Cerebellar nuclear complex (tissue), 1 donor: ENCODE data around the gene PSMD2.
"Not testable (repeated sequence)": the region's sequence is repeated elsewhere in the genome, so short reads cannot be mapped to it uniquely, and the experiment has no call there.

Source experiments
- DNase-seq, 2 experiments: peaks; one replicate each; lab custom pipeline; 2025; lab: John Stamatoyannopoulos, UW

PSMD2 gene

DNA sequence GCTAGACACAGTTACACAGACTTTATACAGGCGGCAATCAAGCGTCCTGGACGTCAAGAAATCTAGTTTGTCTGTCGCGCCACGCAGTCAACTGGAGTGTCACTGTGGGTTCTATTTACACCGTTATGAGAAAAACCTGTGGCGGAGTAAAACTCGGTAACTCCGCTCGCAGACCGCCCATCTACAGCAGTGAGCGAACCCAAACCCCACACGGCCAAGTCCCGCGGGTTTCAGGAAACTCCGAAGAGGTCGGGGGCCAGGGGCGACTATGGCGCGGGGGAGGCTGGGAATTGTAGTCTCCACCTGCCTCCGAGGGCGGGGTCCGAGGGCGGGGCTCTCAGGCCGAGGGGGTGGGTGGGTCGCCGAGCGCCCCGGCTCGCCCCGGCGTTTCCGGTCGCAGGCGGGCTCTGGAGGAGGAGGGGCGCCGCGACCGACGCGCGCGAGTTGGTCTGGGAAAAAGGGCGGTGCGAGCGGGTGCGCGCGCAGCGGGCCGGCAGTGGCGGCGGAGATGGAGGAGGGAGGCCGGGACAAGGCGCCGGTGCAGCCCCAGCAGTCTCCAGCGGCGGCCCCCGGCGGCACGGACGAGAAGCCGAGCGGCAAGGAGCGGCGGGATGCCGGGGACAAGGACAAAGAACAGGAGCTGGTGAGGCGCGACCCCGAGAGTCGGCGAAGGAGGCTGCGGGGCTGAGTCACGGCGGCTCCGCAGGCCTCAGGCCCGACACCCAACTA is at the start of gene PSMD2:
TSS of gene PSMD2 (plus strand) at position 483 of the 729 bp plus-strand sequence. CDS start at position 509, 26 bp downstream.
- DNase-seq: peak; percentile 77 to 87

DNA sequence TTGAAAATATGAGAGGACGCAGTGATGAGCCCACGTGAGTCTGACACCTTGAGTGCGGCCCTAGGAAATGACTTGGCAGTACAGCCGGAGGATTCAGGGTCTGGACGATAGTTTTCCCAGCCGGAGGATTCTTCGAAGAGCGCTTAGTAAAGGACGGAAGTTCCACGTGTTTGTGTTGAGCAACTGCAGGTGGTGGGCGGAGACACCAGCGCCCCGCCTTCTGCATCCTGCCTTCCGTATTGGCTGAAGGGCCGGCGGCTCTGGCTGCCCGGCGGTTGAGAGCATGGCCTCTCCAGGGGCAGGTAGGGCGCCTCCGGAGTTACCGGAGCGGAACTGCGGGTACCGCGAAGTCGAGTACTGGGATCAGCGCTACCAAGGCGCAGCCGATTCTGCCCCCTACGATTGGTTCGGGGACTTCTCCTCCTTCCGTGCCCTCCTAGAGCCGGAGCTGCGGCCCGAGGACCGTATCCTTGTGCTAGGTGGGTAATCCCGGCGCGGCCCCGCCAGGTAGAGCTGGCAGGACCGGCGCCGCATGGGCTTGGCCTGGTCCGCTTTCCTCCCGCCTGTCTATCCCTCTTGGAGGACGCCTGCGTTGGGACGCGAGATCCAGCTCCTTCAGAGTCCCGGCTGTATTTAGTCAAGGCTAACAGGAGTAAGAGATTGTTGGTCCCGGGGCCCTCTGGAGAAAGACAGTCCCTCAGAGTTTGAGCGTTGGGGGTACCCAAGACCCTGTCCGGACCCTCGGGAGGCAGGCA is 49.5 kb upstream of the PSMD2 start, which contains the start of gene EEF1AKMT4:
TSS of gene EEF1AKMT4 (plus strand) at position 261 of the 755 bp plus-strand sequence. CDS start at position 284, 23 bp downstream.
- DNase-seq: peak; percentile 70 to 84

DNA sequence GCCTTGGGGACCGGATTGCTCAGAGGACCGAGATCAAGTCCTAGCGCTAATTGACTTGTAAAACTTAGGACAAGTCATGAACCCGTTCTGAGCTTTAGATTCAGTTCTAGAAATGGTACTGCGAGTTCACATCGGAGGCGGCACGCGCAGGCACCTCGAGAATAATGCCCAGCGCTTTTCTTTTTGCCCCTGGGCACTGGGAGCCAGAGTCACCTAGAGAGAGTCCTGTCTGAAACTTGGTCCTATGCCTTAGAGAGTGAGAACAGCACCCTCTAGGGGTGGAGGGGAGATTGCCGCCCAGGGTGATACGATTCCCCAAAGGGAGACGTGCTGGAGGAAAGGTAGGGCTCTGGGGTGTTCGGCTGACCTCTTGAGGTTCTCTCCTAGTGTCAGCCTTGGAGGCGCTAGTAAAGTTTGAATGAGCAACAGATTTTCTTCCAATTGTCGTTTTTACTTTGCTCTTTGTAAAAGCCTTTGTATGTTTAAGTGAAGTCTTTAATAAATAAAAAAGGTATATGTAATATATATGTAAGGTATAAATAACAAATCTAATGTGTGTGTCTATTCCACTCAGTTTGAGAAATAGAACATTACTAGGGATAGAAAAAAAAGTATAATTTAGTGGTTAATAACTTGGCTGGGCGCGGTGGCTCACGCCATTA is 48.7 kb upstream of the PSMD2 start:
- DNase-seq: peak in 1 of 2 experiments; percentile 15

DNA sequence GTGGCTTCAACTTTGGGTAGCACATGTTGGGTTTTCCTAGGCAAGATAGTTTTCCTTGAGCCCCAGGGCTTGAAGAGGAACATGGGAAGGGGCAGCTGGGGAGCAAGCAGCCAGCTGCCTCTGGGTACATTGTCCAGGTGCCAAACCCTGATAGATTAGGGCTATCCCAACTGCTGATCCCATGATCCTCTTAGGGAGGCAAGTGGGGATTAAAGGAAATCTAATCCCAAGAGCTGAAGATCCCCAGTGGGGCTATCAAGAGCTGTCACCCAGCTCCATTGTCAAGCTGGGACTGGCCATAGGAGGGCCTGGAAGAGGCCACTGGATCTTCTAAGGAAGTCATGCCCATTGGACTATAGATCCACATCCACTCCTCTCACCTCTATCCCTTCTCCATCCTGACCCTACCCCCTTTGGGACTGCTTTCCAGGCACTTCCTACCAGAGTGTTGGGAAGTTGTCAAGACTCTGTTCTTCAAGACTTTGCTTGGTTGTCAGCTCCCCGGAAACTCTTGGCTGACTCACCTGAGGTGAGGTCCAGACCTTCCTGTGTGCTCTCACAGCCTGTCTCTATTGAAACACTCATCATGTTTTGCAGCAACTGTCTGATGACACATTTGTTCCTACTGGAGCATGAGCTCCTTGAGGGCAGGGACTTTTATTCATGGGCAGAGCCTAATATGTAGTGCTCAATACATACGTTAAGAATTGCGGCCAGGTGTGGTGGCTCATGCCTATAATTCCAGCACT is 43.6 kb upstream of the PSMD2 start:
- no peak for DNase-seq

DNA sequence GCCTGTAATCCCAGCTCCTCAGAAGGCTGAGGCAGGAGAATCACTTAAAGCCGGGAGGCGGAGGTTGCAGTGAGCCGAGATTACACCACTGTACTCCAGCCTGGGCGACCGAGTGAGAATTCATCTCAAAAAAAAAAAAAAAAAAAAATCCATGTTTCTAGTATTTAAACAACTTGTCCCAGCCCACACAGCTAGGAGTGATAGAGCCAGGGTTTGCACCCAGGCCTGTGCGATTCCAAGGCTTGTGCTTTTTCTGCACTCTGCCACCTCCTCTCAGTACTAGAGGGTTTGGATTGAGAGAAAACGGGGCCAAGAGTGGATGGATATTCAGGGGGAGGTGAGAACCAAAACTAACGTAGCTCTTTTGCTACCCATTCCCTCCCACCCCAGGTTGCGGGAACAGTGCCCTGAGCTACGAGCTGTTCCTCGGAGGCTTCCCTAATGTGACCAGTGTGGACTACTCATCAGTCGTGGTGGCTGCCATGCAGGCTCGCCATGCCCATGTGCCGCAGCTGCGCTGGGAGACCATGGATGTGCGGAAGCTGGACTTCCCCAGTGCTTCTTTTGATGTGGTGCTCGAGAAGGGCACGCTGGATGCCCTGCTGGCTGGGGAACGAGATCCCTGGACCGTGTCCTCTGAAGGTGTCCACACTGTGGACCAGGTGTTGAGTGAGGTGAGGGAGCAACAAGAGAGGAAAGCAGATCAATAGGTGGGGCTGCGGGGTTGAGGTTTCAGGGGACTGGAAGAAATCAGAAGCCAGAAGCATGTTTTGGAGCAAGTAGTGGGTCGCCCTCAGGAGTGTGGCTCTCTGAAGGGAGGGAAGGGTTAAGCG is 41.7 kb upstream of the PSMD2 start:
- no peak for DNase-seq

DNA sequence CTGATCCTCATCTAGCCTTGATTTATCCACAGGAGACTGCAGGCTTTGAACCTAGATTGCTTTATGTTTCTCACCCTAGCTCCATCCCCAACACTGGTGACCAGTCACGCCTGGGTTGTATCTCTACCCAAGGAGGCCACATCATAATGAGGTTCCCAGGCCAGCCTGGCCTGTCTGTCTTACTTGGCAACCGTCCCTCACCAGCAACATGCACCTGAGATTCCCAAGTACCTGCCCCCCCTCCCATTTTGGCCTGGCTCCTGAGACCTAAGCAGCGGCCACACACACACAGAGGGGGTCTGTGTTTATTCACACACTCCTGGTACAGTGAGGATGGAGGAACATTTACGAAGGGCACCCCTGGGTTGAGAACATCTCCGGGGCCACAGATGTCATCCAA is 40.1 kb upstream of the PSMD2 start:
- no peak for DNase-seq

DNA sequence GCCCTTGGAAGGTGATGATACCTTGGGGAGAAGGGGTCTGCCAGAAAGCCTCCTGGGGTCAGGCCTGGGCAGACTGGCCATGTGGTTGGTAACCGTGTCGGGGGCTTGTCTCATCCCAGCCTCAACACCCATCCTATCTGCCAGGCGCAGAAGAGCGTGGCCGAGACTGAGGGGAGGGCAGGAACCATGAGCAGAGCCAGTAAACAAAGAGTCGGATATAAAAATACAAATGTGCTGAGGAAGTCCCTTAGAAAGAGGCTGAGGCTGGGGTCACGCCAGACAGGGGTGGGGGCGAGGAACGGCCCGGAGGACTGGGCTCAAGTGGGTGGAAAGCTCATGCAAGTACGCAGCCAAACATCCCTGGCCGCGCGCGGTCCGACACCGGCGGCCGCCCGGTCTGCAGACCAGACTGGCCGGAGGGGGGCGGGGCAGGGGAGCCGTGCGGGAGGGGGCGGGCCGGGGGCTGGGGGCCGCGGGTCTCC is 39.6 kb upstream of the PSMD2 start:
- DNase-seq: no peak

DNA sequence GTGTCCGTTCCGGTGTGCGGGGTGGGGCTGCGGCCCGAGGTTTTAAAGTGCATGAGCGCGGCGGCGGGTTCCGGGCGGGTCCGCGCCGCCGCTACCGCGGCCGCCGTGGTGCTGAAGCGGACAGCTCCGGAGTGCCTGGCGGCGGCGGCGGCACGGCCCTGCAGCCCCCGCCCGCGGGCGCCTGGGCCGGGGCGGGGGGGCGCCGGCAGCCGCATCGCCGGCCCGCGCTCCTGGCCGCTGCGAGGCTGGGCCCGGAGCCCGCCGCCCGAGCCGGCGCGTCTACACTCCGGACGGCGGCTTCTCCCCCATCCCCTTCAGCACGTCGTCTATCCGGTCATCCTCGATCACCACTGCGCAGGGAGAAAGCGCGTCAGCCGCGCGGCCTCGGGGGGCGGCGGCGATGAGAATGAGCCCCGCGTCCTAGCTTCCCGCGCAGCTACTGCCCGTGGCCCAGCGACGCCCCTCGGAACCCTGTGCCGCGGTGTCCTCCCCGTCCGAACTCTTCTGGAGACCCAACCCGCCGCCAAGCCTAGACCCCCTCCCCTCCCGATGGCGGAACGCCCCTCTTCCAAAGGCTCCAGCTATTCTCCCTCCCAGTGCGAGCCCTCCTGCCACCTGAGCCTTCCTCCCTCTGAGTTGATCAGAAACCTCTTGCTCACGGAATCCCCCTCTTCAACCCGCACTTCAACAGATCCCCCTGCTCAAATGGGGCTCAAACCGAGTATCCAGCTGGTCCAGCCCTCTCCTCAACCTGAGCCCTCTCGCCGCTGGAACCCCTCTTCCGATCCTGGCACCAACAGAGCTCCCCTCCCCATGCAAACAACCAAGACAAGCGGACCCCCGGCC is 38.9 kb upstream of the PSMD2 start:
- no peak for DNase-seq

DNA sequence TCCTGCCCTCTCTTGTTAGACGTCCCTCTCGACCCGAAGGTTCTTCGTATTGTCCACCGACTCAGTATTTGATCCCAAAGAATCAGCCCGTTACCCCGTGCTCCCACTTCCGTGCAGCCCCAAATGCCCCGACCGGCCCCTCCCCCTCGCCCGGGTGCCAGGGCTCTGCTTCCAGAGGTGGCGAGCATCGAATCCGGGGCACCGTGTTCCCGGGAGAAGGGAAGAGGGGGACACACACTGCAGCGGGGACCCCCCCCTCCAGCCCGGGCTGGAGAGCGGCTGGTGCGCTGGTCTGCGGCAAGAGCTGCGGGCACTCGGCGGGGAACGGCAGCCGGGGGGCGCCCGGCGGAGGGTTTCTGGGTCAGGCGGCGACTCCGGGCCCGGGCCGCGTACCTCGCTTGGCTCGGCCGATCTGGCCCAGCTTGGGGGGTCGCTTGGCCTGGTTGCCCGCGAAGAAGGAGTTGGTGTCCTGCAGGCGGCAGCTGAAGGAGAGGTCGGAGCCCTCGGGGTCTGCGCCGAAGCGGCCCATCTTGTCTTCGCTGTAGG is 38.2 kb upstream of the PSMD2 start:
- DNase-seq: no peak

DNA sequence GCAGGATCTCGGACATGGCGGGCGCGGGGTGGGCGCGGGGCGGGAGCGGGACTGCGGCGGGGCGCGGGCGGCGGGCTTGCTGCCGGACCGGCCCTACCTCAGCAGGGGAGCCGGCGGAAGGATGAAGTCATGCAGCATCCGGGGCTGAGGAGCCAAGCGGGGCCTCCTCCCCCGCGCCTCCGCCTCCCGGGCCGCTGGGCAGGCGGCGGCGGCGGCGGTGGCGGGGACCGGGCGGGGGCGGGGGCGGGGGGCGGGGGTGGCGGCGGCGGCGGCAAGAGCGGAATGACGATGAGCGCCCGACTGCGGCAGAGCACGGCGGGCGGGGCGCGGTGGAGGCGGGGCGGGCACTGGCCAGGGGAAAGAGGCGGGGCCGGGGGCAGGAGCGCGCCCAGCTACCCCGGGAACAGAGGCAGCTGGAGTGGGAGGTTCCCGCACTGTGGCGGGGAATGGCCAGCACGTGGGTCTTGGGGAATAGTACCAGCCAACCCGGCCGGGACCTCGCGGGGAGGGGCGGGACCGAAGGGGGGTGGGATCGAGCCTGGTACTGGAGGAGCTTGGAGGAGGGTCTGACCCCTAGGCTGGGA is 37.7 kb upstream of the PSMD2 start, which contains the start of gene CAMK2N2:
TSS of gene CAMK2N2 (minus strand) at position 284 of the 584 bp plus-strand sequence. CDS start at position 16, 268 bp downstream.
- peak in 1 of 2 experiments; percentile 18 for DNase-seq

DNA sequence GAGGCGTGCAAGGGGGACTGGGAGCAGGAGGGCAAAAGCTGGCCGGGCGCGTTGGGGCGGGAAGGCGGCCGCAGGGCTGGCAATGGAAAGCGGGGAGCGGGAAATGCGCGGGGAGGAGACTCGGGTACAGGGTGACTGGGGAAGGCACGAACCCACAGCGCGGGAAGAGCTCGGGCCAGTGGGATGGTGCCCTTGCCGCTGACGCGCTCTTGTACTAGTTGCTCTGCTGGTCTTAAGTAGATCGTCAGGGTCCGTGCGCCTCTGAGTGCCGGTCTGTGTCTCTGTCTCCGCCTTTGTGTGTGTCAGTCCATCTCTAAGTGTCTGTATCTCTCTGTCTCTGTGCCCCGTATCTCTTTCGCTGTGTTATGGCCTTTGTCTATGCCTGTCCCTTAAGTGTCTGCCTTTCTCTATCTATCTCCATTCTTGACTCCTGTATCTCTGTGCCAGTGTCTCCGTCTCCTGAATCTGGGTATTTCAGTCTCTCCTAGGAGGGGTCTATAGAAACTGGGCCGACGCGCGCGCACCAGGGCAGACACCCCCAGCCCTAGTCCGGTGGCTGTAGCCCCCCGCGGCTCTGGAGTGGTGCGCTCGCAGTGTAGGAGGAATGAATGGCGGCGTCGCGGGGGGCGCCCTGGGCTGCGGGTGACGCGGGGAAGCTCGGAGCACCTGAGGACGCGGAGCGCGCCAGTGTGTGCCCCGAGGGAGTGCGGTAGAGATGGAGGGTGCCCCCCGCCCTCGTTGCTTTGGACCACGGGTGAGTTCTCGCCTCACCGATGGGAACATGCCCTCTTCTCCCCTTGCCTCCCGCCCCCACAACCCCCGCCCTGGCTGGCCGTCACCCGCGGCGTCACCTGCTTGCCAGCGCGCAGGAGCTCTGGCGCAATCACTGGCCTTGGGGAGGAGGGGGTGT is 36.9 kb upstream of the PSMD2 start:
- no peak for DNase-seq

DNA sequence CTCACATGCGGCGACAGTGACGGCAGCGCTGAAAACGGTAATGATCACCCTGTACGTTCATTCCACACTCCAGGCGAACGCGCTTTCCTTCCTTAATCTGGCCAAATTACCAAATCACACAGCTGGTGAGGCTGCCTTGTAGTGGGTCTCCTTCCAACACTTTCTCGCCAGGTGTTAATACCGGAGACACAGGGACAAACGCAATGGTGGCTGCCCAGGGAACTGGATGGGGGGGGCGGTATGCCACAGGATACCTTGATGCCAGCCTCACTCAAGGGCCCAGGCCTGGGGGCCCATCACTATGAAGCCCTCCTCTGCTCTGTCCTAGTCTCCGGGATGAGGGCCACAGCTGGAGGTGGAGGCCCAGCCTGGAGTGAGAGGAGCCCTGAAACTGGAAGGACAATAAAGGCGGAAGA is 36.3 kb upstream of the PSMD2 start:
- DNase-seq: no peak

DNA sequence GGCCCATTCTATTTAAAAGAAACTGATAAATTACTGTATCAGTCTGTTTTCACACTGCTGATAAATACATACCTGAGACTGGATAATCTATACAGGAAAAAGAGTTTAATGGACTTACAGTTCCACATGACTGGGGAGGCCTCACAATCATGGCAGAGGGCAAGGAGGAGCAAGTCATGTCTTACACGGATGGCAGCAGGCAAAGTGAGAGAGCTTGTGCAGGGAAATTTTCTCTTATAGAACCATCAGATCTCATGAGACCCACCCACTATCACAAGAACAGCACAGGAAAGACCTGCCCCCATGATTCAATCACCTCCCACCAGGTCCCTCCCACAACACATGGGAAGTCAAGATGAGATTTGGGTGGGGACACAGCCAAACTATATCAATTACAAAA is 31.8 kb upstream of the PSMD2 start:
- not testable (repeated sequence) for DNase-seq

DNA sequence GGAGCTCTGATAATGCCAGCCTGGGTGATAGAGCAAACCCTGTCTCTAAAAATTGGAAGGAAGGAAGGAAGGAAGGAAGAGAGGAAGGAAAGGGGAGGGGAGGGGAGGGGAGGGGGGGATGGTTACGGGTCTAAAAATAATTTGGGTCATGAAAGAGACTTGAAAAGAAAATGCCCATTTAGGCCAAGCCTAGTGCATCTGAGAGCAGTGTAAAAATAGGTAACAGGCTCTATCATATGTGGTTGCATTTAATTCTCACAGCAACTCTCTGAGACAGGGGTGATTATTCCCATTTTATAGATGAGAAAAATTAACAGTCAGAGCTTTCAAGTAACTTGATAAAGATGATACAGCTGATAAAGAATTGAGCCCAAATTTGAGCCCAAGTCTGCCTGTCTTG is 26.8 kb upstream of the PSMD2 start:
- no peak for DNase-seq

DNA sequence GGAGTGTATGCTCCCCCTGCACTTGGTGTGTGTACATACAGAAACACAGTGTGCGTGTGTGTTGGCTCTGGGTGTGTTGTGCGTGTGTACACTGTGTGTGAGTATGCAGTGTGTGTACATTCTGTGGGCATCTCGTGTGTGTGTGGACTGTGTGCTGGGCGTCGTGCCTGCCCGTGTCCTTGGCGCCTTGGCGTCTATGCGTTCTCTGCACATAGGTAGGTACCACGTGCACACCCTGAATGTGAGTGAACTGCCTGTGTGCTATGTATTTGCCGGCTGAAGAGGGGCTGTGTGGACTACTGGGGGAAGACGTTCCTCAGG is 23.7 kb upstream of the PSMD2 start:
- DNase-seq: no peak

DNA sequence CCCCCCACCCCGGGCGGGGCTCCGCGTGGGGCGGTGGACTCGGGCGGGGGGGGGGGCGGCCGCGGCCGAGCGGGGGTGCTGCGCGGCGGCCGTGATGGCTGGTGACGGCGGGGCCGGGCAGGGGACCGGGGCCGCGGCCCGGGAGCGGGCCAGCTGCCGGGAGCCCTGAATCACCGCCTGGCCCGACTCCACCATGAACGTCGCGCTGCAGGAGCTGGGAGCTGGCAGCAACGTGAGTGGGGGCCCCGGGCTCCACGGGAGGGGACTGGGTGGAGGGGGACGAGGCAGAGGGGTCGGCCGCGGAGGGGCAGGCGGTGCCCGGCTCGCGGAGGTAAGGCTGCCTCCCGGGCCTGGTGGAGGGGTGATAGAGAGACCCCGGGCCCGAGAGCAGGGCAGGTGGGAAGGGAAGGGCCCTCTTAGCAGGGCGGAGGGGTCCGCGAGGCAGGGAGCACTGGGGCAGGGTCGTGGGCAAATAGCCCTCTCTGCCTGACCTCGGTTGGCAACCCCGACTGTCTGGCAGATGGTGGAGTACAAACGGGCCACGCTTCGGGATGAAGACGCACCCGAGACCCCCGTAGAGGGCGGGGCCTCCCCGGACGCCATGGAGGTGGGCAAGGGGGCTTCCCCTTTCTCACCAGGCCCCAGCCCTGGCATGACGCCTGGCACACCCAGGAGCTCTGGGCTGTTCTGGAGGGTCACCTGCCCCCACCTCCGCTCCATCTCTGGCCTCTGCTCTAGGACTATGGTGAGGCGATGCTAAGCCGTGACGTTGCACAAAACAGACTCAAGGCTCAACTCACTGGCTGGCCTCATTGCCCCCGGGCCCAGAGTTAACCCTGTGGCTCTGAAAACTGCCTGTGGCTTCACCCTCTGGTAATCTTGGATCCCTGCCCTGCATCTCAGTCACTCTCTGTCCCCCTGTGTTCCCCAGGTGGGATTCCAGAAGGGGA is 22.8 kb upstream of the PSMD2 start, which contains the start of gene ECE2:
TSS of gene ECE2 (plus strand) at position 62 of the 950 bp plus-strand sequence. CDS start at position 194, 132 bp downstream.
- DNase-seq: no peak

DNA sequence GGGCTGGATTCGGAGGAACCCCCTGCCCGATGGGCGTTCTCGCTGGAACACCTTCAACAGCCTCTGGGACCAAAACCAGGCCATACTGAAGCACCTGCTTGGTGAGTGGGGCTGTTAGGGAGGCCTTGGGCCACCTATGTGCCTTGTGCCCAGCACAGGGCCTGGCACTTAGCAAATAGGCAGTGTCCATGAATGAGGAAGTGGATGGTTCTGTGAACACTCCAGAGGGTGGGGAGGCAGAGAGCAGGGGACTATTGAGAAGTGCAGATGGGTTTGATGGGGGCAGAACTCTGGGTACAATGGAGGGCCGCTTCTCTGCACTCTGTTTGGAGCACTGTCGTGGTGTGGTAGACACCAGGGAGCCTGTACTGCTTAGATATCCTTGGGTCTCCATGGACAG is 21.7 kb upstream of the PSMD2 start:
- DNase-seq: no peak
